Testis (tissue), 2 donors: ENCODE results near the gene CYP2S1.

Source experiments
- POLR2A ChIP-seq: fragments of 450-650 bp; IDR thresholded peaks from one replicate; pipeline ENCODE4 v1.6.1; 2017; ENCODE audit warnings: antibody characterized with exemption, mild to moderate bottlenecking, moderate library complexity
- TF ChIP-seq, protein P1 (sequence below), 3 experiments: fragments of 450-650 bp in 2 of 3; fragments of 200-600 bp in 1 of 3; sonication (generic) in 1 of 3; IDR thresholded peaks; one replicate each; pipeline ENCODE4 v1.5.1; 2016 to 2019; ENCODE audit warnings: antibody characterized with exemption in 3 of 3, mild to moderate bottlenecking in 2 of 3, moderate library complexity in 1 of 3

DNA sequence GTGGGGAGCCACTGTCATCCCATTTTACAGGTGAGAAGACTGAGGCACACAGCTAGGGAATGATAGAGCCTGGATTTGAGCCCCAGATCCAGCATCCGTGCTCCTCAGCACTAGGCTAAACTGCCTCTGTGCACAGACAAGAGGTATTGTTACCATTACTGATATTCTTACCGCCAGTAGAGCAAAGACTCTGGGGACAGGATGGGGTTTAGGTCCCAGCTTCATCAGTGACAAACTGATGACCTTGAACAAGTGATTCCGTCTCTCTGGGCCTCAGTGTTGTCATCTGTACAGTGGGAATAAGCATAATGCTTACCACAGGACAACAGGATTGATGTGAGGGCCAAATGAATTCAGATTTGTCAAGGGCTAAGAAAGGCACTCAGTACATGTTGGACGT lies 42.5 kb downstream of the CYP2S1 start:
- TF ChIP-seq POLR2A = no peak
- TF ChIP-seq, protein P1, sequence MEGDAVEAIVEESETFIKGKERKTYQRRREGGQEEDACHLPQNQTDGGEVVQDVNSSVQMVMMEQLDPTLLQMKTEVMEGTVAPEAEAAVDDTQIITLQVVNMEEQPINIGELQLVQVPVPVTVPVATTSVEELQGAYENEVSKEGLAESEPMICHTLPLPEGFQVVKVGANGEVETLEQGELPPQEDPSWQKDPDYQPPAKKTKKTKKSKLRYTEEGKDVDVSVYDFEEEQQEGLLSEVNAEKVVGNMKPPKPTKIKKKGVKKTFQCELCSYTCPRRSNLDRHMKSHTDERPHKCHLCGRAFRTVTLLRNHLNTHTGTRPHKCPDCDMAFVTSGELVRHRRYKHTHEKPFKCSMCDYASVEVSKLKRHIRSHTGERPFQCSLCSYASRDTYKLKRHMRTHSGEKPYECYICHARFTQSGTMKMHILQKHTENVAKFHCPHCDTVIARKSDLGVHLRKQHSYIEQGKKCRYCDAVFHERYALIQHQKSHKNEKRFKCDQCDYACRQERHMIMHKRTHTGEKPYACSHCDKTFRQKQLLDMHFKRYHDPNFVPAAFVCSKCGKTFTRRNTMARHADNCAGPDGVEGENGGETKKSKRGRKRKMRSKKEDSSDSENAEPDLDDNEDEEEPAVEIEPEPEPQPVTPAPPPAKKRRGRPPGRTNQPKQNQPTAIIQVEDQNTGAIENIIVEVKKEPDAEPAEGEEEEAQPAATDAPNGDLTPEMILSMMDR (IDR thresholded peaks at IDR 0.05) = no peak
